ENCODE data around the gene FBXL13.

Gene FBXL13

GRCh38 chr7:102918845-102919244, 155.8 kb downstream of the FBXL13 start:
- no peaks in the 10 kb centered on the region for H3K27me3 Mint-ChIP-seq (ENCODE audit: low read depth)
- H3K27ac Mint-ChIP-seq = no peak overlapping the region
- peaks cover 17% of the 10 kb centered on the region for H3K4me1 Mint-ChIP-seq
- no peaks in the 10 kb centered on the region for H3K9me3 Mint-ChIP-seq
- no peak overlapping the region for H3K4me3 Mint-ChIP-seq
- H3K36me3 Mint-ChIP-seq (ENCODE audit: low read depth) = peaks cover 32% of the 10 kb centered on the region
- TF ChIP-seq CTCF (IDR thresholded peaks at IDR 0.05; ENCODE audit: unreplicated experiment in 3 of 3) = no peak

GRCh38 chr7:102917436-102918353, 156.9 kb downstream of the FBXL13 start:
- H3K36me3 Mint-ChIP-seq (ENCODE audit: low read depth) = peaks cover 29% of the 10 kb centered on the region

GRCh38 chr7:102916881-102917280, 157.7 kb downstream of the FBXL13 start:
- no peak for TF ChIP-seq CTCF (IDR thresholded peaks at IDR 0.05; ENCODE audit: unreplicated experiment in 3 of 3)
- Mint-ChIP-seq H3K27ac (peak overlapping the region in 2 of 3 experiments; percentile 5 to 31), H3K9me3 (no peaks in the 10 kb centered on the region), H3K4me1 (peaks cover 35% of the 10 kb centered on the region), H3K27me3 (ENCODE audit: low read depth) (no peaks in the 10 kb centered on the region), H3K36me3 (ENCODE audit: low read depth) (peaks cover 29% of the 10 kb centered on the region), H3K4me3 (peak overlapping the region in 2 of 3 experiments; percentile 42 to 63)

More at GRCh38 chr7:102917436-102918353, 156.9 kb downstream of the FBXL13 start:
- Mint-ChIP-seq H3K4me1 (peaks cover 27% of the 10 kb centered on the region), H3K4me3 (peak overlapping the region in 1 of 3 experiments; percentile 51), H3K9me3 (no peaks in the 10 kb centered on the region), H3K27me3 (ENCODE audit: low read depth) (no peaks in the 10 kb centered on the region), H3K27ac (peak overlapping the region in 2 of 3 experiments; percentile 5 to 31)
- no peak for TF ChIP-seq CTCF (IDR thresholded peaks at IDR 0.05; ENCODE audit: unreplicated experiment in 3 of 3)

GRCh38 chr7:102916426-102916825, 158.2 kb downstream of the FBXL13 start:
- Mint-ChIP-seq H3K4me1 (peaks cover 39% of the 10 kb centered on the region), H3K36me3 (ENCODE audit: low read depth) (peaks cover 29% of the 10 kb centered on the region), H3K27me3 (ENCODE audit: low read depth) (no peaks in the 10 kb centered on the region), H3K9me3 (no peaks in the 10 kb centered on the region), H3K4me3 (peak overlapping the region; percentile 19 to 63 (median 42)), H3K27ac (peak overlapping the region in 1 of 3 experiments; percentile 31)
- no peak for TF ChIP-seq CTCF (IDR thresholded peaks at IDR 0.05; ENCODE audit: unreplicated experiment in 3 of 3)

- peaks cover 44% of the 10 kb centered on the region for H3K4me1 Mint-ChIP-seq
- peaks cover 15% of the 10 kb centered on the region for H3K36me3 Mint-ChIP-seq (ENCODE audit: low read depth)
- no peak for TF ChIP-seq CTCF (IDR thresholded peaks at IDR 0.05; ENCODE audit: unreplicated experiment in 3 of 3)
- H3K27me3 Mint-ChIP-seq (ENCODE audit: low read depth) = no peaks in the 10 kb centered on the region
- H3K4me3 Mint-ChIP-seq = peak overlapping the region; percentile 89 to 95 (median 91)
- peak overlapping the region; percentile 94 to 99 (median 97) for H3K27ac Mint-ChIP-seq
- no peaks in the 10 kb centered on the region for H3K9me3 Mint-ChIP-seq
These were observed 160.0 kb downstream of the FBXL13 start for GRCh38 chr7:102914585-102914984.
